GM18951 (cell line): ENCODE data around the gene SNX21.

ENCODE experiments used
- POLR2A ChIP-seq: IDR thresholded peaks from 4 replicates; pipeline ENCODE4 v1.6.1; 2011; ENCODE audit warnings: mild to moderate bottlenecking; ENCODE audit not compliant: insufficient read length, insufficient read depth; ENCODE audit errors: extremely low read depth
- in situ Hi-C: fragments of 300-500 bp; cut with MboI; formaldehyde crosslinking; loops from one replicate; pipeline ENCODE4 v1.12.0; 2022; ENCODE audit warnings: low sequenced_read_pairs, mixed read lengths, inconsistent platforms; ENCODE audit not compliant: unreplicated experiment

SNX21 gene

DNA sequence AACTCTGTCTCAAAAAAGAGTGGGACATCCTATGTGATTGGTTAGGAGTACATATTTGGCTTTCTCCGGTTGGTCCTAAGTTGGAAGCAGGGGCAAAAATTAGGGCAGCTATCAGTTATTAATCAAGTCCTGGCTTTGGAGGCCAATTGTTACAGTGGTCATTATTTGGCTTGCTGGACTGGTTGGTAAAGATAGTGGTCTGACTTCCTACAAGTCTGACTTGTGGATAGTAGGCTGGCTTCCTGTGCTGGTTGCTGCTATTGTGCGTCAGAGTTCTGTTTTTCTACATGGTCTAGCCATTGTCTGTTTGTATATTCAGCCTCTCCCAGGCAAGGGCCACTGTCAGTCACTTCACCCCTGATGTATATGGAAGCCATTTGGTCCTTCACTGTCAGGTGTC is 16.6 kb downstream of the SNX21 start:
- in situ Hi-C loops: no loop called here
- no peak for TF ChIP-seq POLR2A

DNA sequence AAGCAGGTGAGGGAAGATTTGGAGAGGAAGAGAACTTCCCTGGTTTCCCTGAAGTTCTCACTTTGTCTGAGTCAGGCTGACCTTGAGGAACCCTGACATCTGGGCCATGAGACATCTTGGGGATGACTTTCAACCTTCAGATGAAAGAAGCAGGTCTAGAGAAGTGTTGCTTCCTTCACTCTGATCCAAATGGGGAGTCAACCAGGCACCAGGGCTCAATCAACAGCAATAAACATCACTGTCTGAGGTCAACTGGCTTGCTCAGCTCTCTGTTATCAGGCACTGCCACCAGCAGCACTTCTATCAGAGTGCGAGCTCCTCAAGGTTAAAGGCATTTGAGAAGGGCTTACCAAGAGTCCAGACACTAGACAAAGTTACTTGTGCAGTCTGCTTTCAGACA is 17.3 kb downstream of the SNX21 start:
- no peak for TF ChIP-seq POLR2A
- in situ Hi-C loops: no loop called here

DNA sequence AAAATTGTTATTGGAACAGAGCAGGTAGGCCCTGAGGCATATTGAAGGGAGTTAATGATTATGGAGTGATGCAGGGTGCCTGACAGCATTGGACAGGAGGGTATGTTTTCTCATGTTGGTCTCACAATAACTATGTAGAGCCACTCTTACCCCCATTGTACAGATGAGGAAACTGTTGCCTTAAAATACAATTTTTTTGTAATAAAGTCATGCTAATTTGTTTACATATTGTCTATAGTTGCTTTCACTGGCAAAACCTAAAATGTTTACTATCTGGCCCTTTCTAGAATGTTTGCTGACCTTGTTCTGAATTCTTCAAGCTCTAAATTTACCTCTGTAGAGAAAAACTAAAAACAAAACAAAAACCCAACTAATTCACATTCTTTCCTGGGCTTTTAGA is 17.9 kb downstream of the SNX21 start:
- in situ Hi-C loops: no loop called here
- TF ChIP-seq POLR2A: no peak

DNA sequence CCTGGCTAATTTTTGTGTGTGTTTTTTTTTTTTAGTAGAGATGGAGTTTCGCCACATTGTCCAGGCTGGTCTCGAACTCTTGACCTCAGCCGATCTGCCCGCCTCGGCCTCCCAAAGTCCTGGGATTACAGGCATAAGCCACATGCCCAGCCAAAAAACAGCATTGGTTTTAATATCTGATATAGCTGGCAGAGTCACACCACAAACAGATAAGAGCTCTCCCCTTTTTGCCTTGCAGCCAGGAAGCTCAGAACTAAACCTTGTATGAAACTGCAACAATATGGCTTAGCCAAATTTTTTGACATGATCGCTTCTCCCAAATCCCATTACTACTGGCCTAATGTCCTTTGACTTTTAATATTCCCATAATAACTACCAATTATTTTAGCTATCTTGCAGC is 18.7 kb downstream of the SNX21 start:
- TF ChIP-seq POLR2A: no peak
- in situ Hi-C loops: no loop called here

DNA sequence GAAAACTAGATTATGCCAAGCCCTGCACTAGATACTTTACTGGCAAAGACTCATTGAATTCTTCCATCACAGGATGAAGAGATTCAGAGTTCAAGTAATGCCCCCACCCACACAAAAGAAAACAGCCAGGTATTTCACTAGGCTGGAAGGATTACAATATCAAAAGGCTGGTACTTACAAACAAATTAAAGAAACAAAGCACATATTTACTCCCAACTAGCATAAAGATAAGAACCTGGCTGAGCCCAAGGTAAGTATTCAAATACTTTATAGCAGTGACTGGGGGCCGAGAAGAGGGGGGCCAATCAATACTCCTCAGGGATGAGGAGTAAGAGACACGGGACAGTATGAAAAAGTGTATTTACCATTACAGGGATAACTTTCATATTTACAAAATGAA is 19.9 kb downstream of the SNX21 start:
- in situ Hi-C loops: no loop called here

DNA sequence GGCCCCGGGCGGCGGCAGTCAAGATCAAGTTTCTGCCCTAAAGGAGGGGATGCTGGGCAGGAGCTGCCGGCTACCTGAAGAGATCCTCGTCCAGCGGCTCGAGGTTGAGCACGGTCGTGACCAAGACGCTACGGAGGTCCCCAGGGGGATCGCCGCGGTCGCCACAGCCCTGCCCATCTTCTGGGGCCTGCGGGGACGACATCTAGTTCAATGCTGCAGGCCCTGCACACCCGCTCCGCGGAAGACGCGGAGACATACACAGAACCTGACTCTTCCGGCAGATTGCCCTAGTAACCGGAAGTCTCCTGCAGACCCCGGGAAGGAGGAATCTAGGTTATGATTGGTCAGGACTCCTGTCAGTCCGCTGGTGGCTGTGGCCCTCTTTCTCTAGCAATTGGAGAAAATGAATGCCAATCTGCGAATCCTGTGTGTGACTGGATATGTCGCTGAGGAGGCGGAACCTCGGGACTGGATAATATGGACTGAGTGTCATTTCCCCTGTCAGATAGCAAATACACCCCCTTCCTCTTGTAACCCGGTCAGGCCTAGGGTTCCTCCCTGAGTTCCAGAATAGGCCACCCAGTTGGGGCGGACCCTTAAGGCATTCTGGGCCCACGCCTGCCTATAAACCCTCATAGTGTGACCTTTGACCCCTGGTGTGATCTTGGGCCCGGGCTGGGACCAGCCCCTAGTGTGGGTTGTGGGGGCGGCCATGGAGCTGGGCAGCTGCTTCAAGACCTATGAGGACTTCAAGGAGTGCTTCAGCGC is 23.7 kb downstream of the SNX21 start, which contains the start of the genes ACOT8 and ZSWIM3:
Gene ACOT8, minus strand, starts transcription at position 279 of the 768 bp plus-strand sequence. Its CDS starts 77 bp downstream, at position 202.
Gene ZSWIM3, plus strand, starts transcription at position 501 of the 768 bp plus-strand sequence. Its CDS starts 212 bp downstream, at position 713.
- TF ChIP-seq POLR2A: peak; percentile 92
- in situ Hi-C loops: no loop called here

More for the DNA sequence above, 19.9 kb downstream of the SNX21 start:
- TF ChIP-seq POLR2A: no peak

GRCh38 chr20:45857882-45858216 is 24.2 kb downstream of the SNX21 start:
- in situ Hi-C loops: no loop called here
- no peak for TF ChIP-seq POLR2A

DNA sequence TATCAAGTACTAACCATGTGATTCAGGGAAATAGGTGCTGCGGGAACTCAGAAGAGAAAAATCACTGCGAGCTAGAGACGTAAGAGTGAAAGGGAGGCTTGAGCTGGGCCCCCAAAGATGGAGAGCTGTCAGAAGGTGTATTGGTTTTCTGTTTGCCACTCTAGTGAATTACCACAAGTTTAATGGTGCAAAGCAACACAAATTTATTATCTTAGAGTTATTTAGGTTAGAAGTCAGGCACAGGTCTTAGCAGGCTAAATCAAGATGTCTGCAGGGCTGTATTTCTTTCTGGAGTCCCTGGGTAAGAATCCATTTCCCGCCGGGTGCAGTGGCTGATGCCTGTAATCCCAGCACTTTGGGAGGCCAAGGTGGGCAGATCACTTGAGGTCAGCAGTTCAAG is 26.3 kb downstream of the SNX21 start:
- in situ Hi-C loops: no loop called here
- no peak for TF ChIP-seq POLR2A

DNA sequence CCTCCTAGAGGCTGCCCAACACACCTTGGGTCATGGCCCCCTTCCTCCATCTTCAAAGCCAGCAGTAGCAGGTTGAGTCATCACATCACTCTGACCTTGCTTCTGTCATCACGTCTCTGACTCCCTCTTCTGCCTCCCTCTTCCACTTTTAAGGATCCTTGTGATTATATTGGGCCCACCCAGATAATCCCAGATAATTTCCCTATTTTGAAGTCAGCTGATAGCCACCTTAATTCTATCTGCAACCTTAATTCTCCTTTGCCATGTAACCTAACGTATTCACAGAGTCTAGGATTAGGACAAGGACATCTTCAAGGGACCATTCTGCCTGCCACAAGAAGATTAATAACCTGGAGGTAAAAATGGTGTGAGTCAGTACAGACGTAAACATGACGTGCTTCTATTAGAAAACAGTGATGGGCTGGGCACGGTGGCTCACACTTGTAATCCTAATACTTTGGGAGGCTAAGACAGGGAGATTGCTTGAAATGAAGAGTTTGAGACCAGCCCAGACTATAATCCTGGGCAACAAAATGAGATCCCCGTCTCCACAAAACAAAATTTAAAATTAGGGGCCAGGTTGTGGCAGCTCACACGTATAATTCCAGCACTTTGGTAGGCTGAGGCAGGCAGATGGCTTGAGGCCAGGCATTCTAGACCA is 27.1 kb downstream of the SNX21 start:
- no peak for TF ChIP-seq POLR2A
- in situ Hi-C loops: no loop called here

DNA sequence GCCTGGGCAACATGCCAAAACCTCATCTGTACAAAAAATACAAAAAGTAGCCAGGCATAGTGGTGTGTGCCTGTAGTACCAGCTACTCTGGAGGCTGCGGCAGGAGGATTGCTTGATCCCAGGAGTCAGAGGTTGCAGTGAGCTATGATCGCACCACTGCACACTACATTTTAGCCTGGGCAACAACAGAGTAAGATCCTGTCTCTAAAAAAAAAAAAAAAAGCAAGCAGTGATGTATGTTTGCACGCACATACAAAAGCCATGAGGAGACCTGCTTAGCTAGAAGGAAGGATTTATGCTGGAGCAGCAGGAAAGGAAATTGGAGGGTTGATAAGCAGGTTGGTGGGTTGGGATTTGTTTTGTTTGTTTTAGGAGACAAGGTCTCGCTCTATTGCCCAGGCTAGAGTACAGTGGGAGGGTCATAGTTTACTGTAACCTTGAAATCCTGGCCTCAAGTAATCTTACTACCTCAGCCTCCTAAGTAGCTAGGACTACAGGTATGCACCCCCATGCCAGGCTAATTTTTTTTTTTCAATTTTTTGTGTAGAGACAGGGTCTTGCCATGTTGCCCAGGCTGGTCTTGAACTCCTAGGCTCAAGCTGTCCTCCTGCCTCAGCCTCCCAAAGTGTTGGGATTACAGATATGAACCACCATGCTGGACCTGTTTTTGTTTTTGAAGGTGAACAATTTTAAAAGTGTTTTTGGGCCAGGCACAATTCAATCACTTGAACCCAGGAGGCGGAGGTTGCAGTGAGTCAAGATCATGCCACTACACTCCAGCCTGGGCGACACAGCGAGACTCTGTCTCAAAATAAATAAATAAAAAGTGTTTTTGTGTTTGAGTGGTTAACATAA is 27.8 kb downstream of the SNX21 start:
- in situ Hi-C loops: no loop called here
- TF ChIP-seq POLR2A: no peak

- no peak for TF ChIP-seq POLR2A
- in situ Hi-C loops: no loop called here
These were observed 30.2 kb downstream of the SNX21 start for GRCh38 chr20:45863543-45864470.

DNA sequence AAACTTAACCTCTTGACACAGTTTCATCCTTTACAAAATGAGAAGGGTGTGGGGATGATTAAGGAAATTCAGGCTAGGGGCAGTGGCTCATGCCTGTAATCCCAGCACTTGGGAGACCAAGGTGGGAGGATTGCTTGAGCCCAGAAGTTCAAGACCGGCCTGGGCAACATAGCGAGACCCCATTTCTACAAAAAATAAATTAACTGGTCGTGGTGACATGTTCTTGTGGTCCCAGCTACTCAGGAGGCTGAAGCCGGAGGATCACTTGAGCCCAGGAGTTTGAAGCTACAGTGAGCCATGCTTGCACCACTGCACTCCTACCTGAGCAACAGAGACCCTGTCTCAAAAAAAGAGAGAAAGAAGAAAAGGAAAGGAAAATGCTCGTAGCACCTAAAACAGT is 32.9 kb downstream of the SNX21 start:
- in situ Hi-C loops: no loop called here
- TF ChIP-seq POLR2A: no peak

GRCh38 chr20:45867136-45867818 is 33.7 kb downstream of the SNX21 start:
- in situ Hi-C loops: no loop called here
- TF ChIP-seq POLR2A: no peak
